CD4-positive, alpha-beta T cell treated with Interleukin-4 for 4 hours (primary cell): ENCODE measurements around the gene TP53BP1.

Experiments
- DNase-seq: peaks from one replicate; pipeline ENCODE4 v3.0.0-alpha.2; 2020

Gene TP53BP1

GRCh38 chr15:43484455-43484854, 8.5 kb downstream of the TP53BP1 start:
- DNase-seq: no peak

- DNase-seq: peak; percentile 22
Observed at GRCh38 chr15:43483297-43484128, 9.4 kb downstream of the TP53BP1 start.

DNA sequence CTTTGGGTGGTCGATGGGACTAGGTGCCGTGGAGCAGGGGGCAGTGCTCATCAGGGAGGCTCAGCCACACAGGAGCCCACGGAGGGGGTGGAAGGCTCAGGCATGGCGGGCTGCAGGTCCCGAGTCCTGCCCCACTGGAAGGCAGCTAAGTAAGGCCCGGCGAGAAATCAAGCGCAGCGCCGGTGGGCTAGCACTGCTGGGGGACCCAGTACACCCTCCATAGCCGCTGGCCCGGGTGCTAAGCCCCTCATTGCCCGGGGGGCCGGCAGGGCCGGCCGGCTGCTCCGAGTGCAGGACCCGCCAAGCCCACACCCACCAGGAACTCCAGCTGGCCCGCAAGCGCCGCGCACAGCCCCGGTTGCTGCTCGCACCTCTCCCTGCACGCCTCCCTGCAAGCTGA, 19.1 kb downstream of the TP53BP1 start:
- DNase-seq: no peak

DNA sequence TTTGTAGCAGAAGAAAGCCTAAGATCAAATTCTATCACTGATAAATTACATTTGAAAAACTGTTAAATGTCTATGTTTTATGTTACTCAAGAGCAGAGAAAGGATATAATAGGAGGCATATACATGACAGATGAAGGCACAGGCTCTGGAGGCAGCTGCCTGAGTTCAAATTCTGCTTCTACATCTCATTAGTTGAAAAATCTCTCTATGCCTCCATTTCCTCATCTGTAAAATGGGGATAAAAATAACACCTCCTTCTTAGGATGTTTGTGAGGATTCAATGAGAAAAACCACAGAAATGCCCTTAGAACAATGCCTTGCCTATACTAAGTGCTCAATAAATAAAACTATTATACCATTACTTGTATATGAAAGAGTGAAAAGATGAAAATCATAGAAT, 21.0 kb downstream of the TP53BP1 start:
- no peak for DNase-seq

DNA sequence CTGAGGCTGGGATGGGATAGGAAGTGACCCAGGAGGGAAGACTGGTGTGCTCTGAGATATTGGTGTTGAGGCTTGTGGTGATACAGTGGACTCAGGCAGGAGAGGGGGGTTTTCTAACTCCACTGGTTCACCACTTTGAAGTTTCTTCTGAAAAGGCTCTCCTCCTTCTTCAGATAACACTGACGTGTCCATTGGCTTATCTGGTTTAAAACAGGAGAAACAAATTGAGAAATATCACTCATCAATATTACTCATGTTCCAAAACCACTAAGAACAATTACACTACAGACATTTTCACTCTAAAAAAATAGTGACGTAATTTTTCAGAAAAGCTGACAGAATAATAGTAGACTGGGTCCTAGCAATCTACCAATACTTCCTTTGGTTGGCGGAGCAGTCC, 23.1 kb downstream of the TP53BP1 start:
- DNase-seq: no peak

- DNase-seq: no peak
Observed at GRCh38 chr15:43465100-43465499, 27.9 kb downstream of the TP53BP1 start.

- no peak for DNase-seq
Observed at GRCh38 chr15:43463998-43464397, 29.0 kb downstream of the TP53BP1 start.

- no peak for DNase-seq
Observed at GRCh38 chr15:43463507-43463906, 29.4 kb downstream of the TP53BP1 start.

GRCh38 chr15:43449981-43450380, 43.0 kb downstream of the TP53BP1 start:
- DNase-seq: no peak

DNA sequence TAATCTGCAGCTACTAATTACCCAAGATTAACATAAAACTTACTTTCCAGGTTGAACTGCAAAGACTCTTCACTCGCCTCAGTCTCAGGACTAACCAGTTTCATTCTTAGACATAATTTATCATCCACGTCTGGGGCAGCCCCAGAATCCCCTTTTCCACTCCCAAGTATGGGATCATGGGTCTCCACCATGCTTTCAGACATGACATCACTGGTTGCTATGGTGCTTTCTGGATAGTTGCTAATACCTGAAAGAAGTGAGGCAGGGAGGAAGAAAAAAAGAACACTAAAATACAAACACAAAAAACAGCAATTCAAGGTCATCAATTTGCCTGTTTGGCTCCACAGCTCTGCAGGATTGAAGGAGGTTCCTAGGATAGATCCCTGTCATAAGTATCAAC, 46.6 kb downstream of the TP53BP1 start:
- DNase-seq: no peak

- no peak for DNase-seq
Observed at GRCh38 chr15:43441316-43441715, 51.6 kb downstream of the TP53BP1 start.

GRCh38 chr15:43440721-43441281, 52.2 kb downstream of the TP53BP1 start:
- DNase-seq: peak; percentile 43

- no peak for DNase-seq
Observed at GRCh38 chr15:43439268-43439667, 53.7 kb downstream of the TP53BP1 start.

DNA sequence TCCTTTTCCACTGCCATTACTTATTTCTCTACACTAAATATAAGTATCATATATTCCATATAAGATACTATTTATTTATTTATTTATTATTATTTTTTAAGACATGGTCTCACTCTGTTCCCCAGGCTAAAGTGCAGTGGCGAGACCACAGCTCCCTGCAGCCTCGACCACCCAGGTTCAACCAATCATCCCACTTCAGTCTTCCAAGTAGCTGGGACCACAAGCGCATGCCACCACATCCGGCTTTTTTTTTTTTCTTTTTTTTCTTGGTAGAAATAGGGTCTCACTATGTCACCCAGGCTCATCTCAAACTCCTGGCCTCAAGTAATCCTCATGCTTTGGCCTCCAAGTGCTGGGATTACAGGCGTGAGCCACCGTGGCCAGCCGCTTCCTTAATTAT, 56.6 kb downstream of the TP53BP1 start:
- no peak for DNase-seq

- DNase-seq: no peak
Observed at GRCh38 chr15:43434446-43434845, 58.5 kb downstream of the TP53BP1 start.

DNA sequence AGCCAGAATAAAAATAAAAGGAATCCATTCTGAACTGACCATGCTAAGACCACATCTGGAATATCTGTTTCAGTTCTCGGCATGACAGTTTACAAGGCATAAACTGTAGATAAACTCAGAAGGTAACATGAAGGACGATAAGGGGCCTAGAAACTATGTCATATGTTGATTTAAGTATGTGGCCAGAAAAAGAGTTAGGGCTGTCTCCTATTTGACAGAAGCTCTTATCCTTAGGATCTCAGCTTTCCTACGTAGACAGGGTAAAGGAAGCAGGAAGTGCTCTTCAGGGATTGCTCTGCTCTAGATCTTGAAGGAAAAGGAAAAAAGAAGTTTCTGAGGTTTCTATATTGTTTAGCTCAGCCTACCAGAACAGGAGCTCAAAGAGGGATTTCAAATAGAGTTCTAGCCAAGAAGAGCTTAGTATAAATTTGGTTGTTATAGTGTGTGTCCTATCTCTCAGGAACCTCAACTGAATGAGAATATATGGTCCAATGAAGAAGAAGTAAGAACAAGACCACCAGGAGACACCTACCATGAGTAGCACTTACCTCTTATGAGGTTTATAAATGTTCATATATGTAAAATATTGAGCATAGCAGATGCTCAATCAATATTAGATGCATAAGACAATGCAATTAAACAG, 59.2 kb downstream of the TP53BP1 start:
- no peak for DNase-seq

GRCh38 chr15:43433165-43433564, 59.8 kb downstream of the TP53BP1 start:
- DNase-seq: no peak

DNA sequence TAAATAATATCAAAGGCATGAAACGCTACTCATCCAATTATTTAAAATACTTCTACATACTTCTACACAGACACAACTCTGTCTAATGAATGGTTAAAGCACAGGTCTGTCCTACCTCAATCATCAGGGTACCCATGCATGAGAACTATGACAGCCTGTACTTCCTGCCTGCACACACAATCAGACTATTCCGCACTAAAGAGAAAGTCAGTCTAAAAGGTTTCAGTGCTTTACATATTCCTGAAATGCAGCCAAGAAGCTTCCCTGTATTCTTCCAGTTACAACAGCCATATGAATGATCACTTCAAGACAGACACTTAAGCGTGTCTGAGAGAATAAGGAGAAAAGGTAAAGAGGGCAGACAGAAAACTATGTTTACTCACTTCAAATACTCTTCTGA, 63.3 kb downstream of the TP53BP1 start:
- no peak for DNase-seq

DNA sequence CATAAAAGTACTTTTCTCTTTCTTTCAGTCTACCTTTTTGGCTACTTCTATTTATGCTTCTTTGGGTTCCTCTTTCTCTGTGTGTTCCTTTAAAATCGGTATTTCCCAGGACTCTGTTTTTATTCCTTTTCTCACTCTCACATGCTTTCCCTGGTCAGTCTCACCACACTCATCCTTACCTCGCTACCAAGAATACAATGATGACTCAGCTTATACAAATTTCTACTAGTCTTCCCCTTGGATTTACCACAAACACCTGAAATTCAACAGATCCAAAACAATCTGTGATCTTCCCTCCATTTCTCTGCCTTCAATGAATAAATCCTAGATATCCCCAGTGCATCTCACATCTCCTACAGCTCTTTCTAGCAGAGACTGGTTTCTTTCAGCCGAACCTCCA, 69.2 kb downstream of the TP53BP1 start:
- DNase-seq: no peak

- no peak for DNase-seq
Observed at GRCh38 chr15:43420876-43421275, 72.1 kb downstream of the TP53BP1 start.

- no peak for DNase-seq
Observed at GRCh38 chr15:43420435-43420834, 72.5 kb downstream of the TP53BP1 start.

DNA sequence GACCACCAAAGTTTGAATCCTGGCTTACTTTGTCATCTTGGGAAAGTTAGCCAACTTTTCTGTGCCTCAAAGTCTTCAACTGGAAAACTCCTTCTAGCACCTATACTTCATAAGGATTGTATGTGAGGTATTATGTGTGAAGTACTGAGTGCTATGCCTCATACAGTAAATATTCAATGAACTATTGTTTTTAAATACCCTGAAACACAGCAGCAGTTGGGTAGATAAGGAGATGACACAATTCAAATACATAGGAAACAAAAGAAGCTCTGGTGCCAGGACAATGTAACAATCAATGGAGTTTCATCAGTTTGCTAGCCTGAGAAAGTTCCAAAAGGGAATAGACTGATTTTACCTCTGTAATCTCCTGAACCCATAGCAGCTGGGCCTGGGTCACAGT, 78.8 kb downstream of the TP53BP1 start:
- DNase-seq: no peak

GRCh38 chr15:43412096-43412495, 80.9 kb downstream of the TP53BP1 start:
- no peak for DNase-seq

DNA sequence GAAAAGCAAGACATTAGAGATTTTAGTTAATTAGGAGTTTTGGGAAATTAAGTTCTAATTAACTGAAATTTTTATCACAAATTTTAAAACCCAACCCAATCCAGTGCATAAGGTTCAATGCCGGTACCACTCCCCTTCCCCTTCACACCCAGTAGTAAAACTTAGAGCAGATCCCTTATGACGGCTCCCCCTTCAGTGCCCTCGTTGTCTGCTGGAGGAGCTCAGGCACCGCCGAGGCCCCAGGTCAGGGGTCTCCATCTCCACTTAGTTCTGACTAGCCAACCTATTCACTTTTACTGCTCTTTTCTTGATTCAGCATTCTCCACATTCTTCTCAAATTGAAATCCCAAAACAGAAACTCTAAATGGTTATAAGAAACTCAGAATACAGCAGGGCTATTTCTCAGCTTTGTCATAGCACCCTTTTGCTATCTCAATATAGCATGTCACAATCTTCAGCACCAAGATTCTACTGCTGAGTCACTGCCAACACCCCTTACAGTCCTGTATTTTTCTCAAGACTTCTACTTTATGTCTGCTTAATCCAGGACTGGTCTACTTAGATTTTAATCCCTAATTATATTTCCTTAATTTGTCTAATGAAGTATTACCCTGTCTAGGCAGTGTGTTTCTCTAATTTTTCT, 82.3 kb downstream of the TP53BP1 start:
- DNase-seq: no peak
